ENCODE measurements around the gene COLGALT1.

- no peak for TF ChIP-seq CTCF (conservative IDR thresholded peaks at IDR 0.05; ENCODE audit: low read length)
- TF ChIP-seq EZH2phosphoT487 (IDR thresholded peaks at IDR 0.05; ENCODE audit: borderline replicate concordance, low read depth, low read length): no peak
These were observed 35.4 kb downstream of the COLGALT1 start for GRCh38 chr19:17590866-17591265.

Data from OCI-LY7 (cell line).